ENCODE measurements around the gene EVL. TPM values are rescaled to one million over a fixed set of nuclear protein-coding genes. Genes with fewer than 3 reads are reported as not detected.

The EVL gene
- total RNA-seq, 1 donor: 16.6 TPM

- peak; percentile 86 for DNase-seq (ENCODE audit: insufficient read length, low spot score, missing footprints)
- H4K20me1 ChIP-seq (ENCODE audit: insufficient read depth, low read length): no peaks in the 10 kb centered on the region
- no peak overlapping the region for H2AFZ ChIP-seq (ENCODE audit: low read length)
- no peaks in the 10 kb centered on the region for H3K9me3 ChIP-seq (ENCODE audit: low read depth, low read length)
- TF ChIP-seq CTCF (IDR thresholded peaks at IDR 0.05; ENCODE audit: extremely low read depth, low read depth, low read length): no peak
- peaks cover 7% of the 10 kb centered on the region for H3K36me3 ChIP-seq (ENCODE audit: insufficient read depth, low read length)
- no peaks in the 10 kb centered on the region for H3K79me2 ChIP-seq (ENCODE audit: insufficient read depth, low read length)
- H3K27me3 ChIP-seq (ENCODE audit: insufficient read depth, low read length): no peaks in the 10 kb centered on the region
- no peak overlapping the region for H3K4me3 ChIP-seq (ENCODE audit: insufficient read depth, low read length)
- H3K4me1 ChIP-seq (ENCODE audit: insufficient read depth, low read length): peaks cover 17% of the 10 kb centered on the region
- H3K4me2 ChIP-seq (ENCODE audit: insufficient read depth, low read length): no peak overlapping the region
- H3K27ac ChIP-seq (ENCODE audit: low read depth, low read length): peak overlapping the region; percentile 48
These were observed 67.1 kb downstream of the EVL start for GRCh38 chr14:100132161-100132902.

- Histone ChIP-seq H2AFZ (ENCODE audit: low read length) (no peak overlapping the region), H4K20me1 (ENCODE audit: insufficient read depth, low read length) (no peaks in the 10 kb centered on the region), H3K27me3 (ENCODE audit: insufficient read depth, low read length) (no peaks in the 10 kb centered on the region), H3K79me2 (ENCODE audit: insufficient read depth, low read length) (no peaks in the 10 kb centered on the region), H3K4me1 (ENCODE audit: insufficient read depth, low read length) (peaks cover 17% of the 10 kb centered on the region), H3K27ac (ENCODE audit: low read depth, low read length) (no peak overlapping the region), H3K4me2 (ENCODE audit: insufficient read depth, low read length) (no peak overlapping the region), H3K36me3 (ENCODE audit: insufficient read depth, low read length) (peaks cover 7% of the 10 kb centered on the region), H3K4me3 (ENCODE audit: insufficient read depth, low read length) (no peak overlapping the region), H3K9me3 (ENCODE audit: low read depth, low read length) (no peaks in the 10 kb centered on the region)
- DNase-seq (ENCODE audit: insufficient read length, low spot score, missing footprints): peak; percentile 84
- TF ChIP-seq CTCF (IDR thresholded peaks at IDR 0.05; ENCODE audit: extremely low read depth, low read depth, low read length): no peak
These were observed 67.8 kb downstream of the EVL start for GRCh38 chr14:100132903-100133510.

- no peaks in the 10 kb centered on the region for H3K27me3 ChIP-seq (ENCODE audit: insufficient read depth, low read length)
- no peak for DNase-seq (ENCODE audit: insufficient read length, low spot score, missing footprints)
- no peak overlapping the region for H3K4me3 ChIP-seq (ENCODE audit: insufficient read depth, low read length)
- no peak for TF ChIP-seq CTCF (IDR thresholded peaks at IDR 0.05; ENCODE audit: extremely low read depth, low read depth, low read length)
- H3K4me1 ChIP-seq (ENCODE audit: insufficient read depth, low read length): peaks cover 9% of the 10 kb centered on the region
- H3K36me3 ChIP-seq (ENCODE audit: insufficient read depth, low read length): peaks cover 7% of the 10 kb centered on the region
- no peak overlapping the region for H2AFZ ChIP-seq (ENCODE audit: low read length)
- no peak overlapping the region for H3K27ac ChIP-seq (ENCODE audit: low read depth, low read length)
- no peaks in the 10 kb centered on the region for H3K79me2 ChIP-seq (ENCODE audit: insufficient read depth, low read length)
- no peaks in the 10 kb centered on the region for H3K9me3 ChIP-seq (ENCODE audit: low read depth, low read length)
- H3K4me2 ChIP-seq (ENCODE audit: insufficient read depth, low read length): no peak overlapping the region
- H4K20me1 ChIP-seq (ENCODE audit: insufficient read depth, low read length): no peaks in the 10 kb centered on the region
These were observed 69.4 kb downstream of the EVL start for GRCh38 chr14:100134586-100134985.

GRCh38 chr14:100135073-100135472 is 69.9 kb downstream of the EVL start:
- H3K27ac ChIP-seq (ENCODE audit: low read depth, low read length): no peak overlapping the region
- H4K20me1 ChIP-seq (ENCODE audit: insufficient read depth, low read length): no peaks in the 10 kb centered on the region
- TF ChIP-seq CTCF (IDR thresholded peaks at IDR 0.05; ENCODE audit: extremely low read depth, low read depth, low read length): no peak
- peaks cover 9% of the 10 kb centered on the region for H3K4me1 ChIP-seq (ENCODE audit: insufficient read depth, low read length)
- no peak overlapping the region for H3K4me2 ChIP-seq (ENCODE audit: insufficient read depth, low read length)
- no peak for DNase-seq (ENCODE audit: insufficient read length, low spot score, missing footprints)
- no peaks in the 10 kb centered on the region for H3K27me3 ChIP-seq (ENCODE audit: insufficient read depth, low read length)
- H2AFZ ChIP-seq (ENCODE audit: low read length): no peak overlapping the region
- H3K36me3 ChIP-seq (ENCODE audit: insufficient read depth, low read length): peaks cover 7% of the 10 kb centered on the region
- H3K4me3 ChIP-seq (ENCODE audit: insufficient read depth, low read length): no peak overlapping the region
- no peaks in the 10 kb centered on the region for H3K9me3 ChIP-seq (ENCODE audit: low read depth, low read length)
- no peaks in the 10 kb centered on the region for H3K79me2 ChIP-seq (ENCODE audit: insufficient read depth, low read length)

Measured in osteoblast (primary cell).